ENCODE data around the gene C19orf85. TPM values are rescaled to one million over a fixed set of nuclear protein-coding genes. Genes with fewer than 3 reads are reported as not detected.
"Not testable (repeated sequence)": the region's sequence is repeated elsewhere in the genome, so short reads cannot be mapped to it uniquely, and the experiment has no call there.

The C19orf85 gene
- total and polyA plus RNA-seq, 10 of the 15 experiments (the other 5 are each of a cell fraction or from before 2014, with no cell fraction given) = not detected

GRCh38 chr19:55449469-55449868 is 15.1 kb downstream of the C19orf85 start (continued):
- TF ChIP-seq NFYB (IDR thresholded peaks at IDR 0.05; ENCODE audit: insufficient read depth, low read depth, low read length) = no peak
- no peak for TF ChIP-seq ATF7 (IDR thresholded peaks at IDR 0.05; ENCODE audit: low read depth)
- no peak for TF ChIP-seq TCF12 (IDR thresholded peaks at IDR 0.05; ENCODE audit: low read depth, low read length)
- no peak for TF ChIP-seq SMARCA5 (IDR thresholded peaks at IDR 0.05)
- no peak for TF ChIP-seq NFXL1 (IDR thresholded peaks at IDR 0.05; ENCODE audit: borderline replicate concordance)
- TF ChIP-seq ZZZ3 (IDR thresholded peaks at IDR 0.05; ENCODE audit: control insufficient read depth, insufficient read length, low read depth) = no peak

GRCh38 chr19:55448175-55448490 is 16.4 kb downstream of the C19orf85 start:
- BruUV-seq (replicated peaks); H3K4me3 ChIP-seq; RAD21 ChIA-PET (ENCODE audit: unreplicated experiment); POLR2A ChIA-PET; H3K27ac ChIP-seq (ENCODE audit: control insufficient read depth, insufficient read depth); H4K20me1 ChIP-seq (ENCODE audit: control insufficient read depth, insufficient read depth); in situ Hi-C loops (cut with MboI); H2AFZ ChIP-seq (ENCODE audit: control insufficient read depth, low read depth, low read length); H3K27me3 ChIP-seq (replicated peaks in 1 of 2; ENCODE audit: control insufficient read depth in 2 of 2, insufficient read depth in 2 of 2, low read length in 1 of 2); ATAC-seq; H3K79me2 ChIP-seq (ENCODE audit: control insufficient read depth, insufficient read depth, low read length); H3K36me3 ChIP-seq (ENCODE audit: control insufficient read depth in 2 of 2, insufficient read depth in 2 of 2, low read length in 1 of 2); SMC1A ChIA-PET (ENCODE audit: uncharacterized antibody, unreplicated experiment); intact Hi-C loops (cut with micrococcal nuclease; ENCODE audit: unreplicated experiment); H3K9me3 ChIP-seq (replicated peaks; ENCODE audit: control insufficient read depth, insufficient read depth, low read length); DNase-seq (ENCODE audit: low read depth, low spot score); H3K4me2 ChIP-seq (ENCODE audit: control insufficient read depth, insufficient read depth); FAIRE-seq; H3K9ac ChIP-seq (ENCODE audit: control insufficient read depth, insufficient read depth, low read length); H3K4me1 ChIP-seq (ENCODE audit: control insufficient read depth, insufficient read depth, low read length): not testable (repeated sequence)
- WGBS (ENCODE audit: insufficient coverage, insufficient replicate concordance, low lambda C conversion rate, missing lambda C conversion rate) = 96% methylated on average over 4 of the region's 5 CpGs
- CTCF ChIA-PET = interaction anchor here (0.5 kb wide), 1 partner anchor 147 kb away, joined by 5 read pairs; no protein-coding TSS in a partner anchor

Data from GM12878 (cell line).